GM10266 (cell line): Measurements from ENCODE around the gene SH3GL2.
A peak's percentile ranks its signal among the peaks of the same experiment; 100 is the strongest.

Source experiments
- DNase-seq: peaks from one replicate; pipeline ENCODE4 v3.0.0; 2012; ENCODE audit errors: extremely low spot score
- TF ChIP-seq, protein P1 (sequence below): IDR thresholded peaks from 2 replicates; pipeline ENCODE4 v1.5.1; 2012; ENCODE audit warnings: mild to moderate bottlenecking, low read depth; ENCODE audit not compliant: control insufficient read depth, insufficient read depth; ENCODE audit errors: missing control alignments

The SH3GL2 gene

DNA sequence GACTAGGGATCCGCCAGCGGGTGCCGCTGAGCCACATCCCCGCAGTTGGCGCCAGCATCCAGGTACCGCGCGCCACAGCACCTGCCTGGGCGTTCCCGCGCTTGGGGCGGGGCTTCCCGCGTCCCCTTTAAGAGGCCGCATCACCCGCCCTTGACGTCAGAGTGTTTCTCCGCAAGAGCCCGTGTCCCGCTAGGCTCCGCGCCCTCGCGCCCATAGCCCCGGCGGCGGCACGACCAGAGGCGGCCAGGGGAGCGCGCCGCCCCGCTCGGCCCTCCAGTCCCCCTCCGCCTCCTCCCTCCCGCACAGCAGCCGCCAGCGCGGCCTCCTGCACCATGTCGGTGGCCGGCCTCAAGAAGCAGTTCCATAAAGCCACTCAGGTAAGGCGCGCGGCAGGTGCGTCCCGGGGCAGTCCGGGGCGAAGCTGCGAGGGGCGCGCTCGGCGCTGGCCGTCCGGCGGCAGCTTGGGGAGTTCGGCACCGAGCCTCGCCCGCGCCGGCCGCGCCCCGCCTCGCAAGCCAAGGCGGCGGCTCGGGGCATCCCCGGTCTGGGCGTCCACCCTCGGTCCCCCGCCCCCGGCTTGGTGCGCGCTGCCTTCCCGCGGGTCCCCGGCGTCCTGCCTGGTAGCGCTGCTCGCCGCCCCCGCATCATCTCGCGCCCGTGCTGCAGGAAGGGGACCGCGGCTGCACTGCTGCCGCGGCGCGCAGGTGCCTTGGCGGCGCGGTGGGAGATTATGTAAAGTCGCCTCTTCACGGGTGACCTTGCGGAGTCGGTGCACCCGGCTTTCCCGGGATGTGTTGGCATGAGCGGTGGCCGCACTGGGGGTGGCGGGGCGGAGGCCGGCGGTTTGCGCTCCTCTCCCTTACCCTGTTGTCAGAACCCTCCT is at the start of gene SH3GL2:
Gene SH3GL2, plus strand, starts transcription at position 156 of the 883 bp plus-strand sequence.
- TF ChIP-seq, protein P1, sequence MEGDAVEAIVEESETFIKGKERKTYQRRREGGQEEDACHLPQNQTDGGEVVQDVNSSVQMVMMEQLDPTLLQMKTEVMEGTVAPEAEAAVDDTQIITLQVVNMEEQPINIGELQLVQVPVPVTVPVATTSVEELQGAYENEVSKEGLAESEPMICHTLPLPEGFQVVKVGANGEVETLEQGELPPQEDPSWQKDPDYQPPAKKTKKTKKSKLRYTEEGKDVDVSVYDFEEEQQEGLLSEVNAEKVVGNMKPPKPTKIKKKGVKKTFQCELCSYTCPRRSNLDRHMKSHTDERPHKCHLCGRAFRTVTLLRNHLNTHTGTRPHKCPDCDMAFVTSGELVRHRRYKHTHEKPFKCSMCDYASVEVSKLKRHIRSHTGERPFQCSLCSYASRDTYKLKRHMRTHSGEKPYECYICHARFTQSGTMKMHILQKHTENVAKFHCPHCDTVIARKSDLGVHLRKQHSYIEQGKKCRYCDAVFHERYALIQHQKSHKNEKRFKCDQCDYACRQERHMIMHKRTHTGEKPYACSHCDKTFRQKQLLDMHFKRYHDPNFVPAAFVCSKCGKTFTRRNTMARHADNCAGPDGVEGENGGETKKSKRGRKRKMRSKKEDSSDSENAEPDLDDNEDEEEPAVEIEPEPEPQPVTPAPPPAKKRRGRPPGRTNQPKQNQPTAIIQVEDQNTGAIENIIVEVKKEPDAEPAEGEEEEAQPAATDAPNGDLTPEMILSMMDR = no peak
- peak; percentile 44 for DNase-seq

DNA sequence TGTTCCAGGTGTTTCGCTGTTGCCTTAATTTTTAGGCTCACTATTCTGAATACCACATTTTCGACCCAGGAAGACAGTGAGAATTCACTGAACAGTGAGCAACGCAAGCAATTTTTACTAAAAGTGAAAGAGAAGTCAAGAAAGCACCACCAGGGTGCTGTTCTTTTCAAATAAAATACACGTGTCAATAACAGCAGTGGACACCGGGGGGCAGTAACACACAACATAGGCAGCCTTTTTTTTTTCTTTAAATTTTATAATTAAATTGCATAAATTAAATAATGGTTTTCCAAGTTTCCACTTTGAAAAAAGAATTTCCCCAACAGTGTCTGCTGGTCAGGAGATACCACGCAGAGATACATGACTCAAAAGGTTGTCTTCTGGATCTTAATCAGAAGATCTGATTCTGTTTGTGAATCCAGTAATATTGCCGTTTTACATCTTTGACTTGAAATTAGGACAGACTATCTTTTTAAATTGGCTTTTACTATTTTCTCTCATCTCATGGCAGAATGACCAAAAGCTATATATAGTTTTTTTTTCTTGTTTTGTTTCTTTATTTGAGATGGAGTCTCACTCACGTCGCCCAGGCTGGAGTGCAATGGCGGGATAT is 47.1 kb upstream of the SH3GL2 start:
- DNase-seq = peak; percentile 55
- TF ChIP-seq, protein P1 = peak; percentile 54

DNA sequence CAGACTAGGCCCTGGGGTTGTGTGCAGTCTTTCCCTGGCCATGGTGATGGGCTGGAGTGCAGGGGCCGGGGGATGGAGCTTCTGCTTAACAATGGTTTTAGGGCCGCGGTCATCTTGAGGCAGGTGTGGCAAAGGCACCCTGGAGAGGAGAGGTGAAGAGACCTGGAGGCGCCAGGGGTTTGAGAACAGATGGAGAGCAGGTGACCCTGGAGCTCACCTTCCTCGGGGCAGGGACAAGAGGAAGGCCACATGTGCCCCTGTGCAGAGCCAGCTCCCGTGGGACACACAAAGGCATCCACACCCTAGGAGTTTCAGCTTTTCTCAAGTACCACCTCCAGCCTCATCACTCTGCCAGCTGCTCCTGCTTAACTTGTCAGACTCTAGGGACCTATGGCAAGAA is 46.4 kb upstream of the SH3GL2 start:
- no peak for DNase-seq

DNA sequence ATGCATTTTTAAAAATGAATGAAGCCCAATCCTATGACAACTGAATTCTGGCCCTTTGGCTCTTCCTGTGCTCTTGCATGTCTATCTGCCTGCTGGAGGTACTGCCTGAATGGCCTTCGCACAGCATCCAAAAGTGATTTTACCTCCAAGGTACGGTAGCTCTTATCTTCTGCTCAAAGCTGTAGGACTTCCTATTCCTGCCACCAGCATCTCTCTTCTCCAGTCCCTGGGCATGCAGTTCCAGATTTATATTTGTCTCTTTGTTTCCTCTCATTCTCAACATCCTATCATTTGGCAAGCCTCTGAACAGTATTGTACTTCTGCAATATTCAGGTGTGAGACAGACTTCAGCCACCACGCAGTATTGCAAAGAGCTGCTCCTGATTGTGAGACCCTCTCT is 43.7 kb upstream of the SH3GL2 start:
- TF ChIP-seq, protein P1 = no peak
- DNase-seq = no peak

More for the DNA sequence above, 46.4 kb upstream of the SH3GL2 start:
- TF ChIP-seq, protein P1 = no peak

DNA sequence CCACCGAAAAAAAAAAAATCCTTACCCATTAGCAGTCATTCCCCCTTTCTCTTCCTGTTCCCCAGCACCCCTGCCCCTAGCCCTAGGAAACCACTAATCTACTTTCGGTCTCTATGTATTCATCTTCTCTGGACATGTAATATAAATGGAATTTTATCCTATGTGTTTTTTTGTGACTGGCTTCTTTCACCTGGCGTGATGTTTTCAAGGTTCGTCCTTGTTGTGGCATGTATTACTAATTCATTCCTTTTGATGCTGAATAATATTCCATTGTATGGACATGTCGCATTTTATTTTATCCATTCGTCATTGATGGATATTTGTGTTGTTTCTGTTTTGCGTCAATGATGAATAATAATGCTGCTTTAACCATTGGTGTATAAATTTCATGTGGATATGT is 42.8 kb upstream of the SH3GL2 start:
- no peak for DNase-seq
- TF ChIP-seq, protein P1 = no peak

DNA sequence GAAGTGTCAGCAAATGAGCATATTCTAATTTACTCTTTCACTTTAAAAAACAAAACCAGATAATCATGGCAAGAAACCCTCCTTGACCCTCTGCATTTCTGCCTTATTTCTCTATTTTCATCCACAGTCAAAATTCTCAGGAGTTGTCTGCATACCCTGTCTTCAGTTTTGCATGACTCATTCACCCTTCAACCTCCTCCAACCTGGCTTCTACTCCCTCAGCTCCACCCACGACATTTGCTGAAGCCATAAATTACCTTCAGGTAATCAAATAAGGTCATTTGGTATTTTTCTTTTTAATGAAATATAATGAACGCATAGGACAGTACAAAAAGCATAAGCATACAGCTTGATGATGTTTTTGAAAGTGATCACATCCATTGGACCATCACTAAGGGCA is 27.8 kb upstream of the SH3GL2 start:
- no peak for DNase-seq
- TF ChIP-seq, protein P1 = no peak
